ENCODE measurements around the gene MAN2A2.
"Not testable (repeated sequence)": the region's sequence is repeated elsewhere in the genome, so short reads cannot be mapped to it uniquely, and the experiment has no call there.

Gene MAN2A2

GRCh38 chr15:90871716-90872485 lies 31.2 kb upstream of the MAN2A2 start:
- DNase-seq, result no peak

GRCh38 chr15:90872486-90873184 lies 30.5 kb upstream of the MAN2A2 start:
- DNase-seq, result no peak

- DNase-seq, result no peak
Observed at GRCh38 chr15:90873488-90873997, 29.6 kb upstream of the MAN2A2 start.

GRCh38 chr15:90873998-90874605 lies 29.0 kb upstream of the MAN2A2 start:
- DNase-seq, result no peak

GRCh38 chr15:90874986-90875385 lies 28.1 kb upstream of the MAN2A2 start:
- DNase-seq, result not testable (repeated sequence)

GRCh38 chr15:90875549-90875981 lies 27.5 kb upstream of the MAN2A2 start:
- DNase-seq, result no peak

GRCh38 chr15:90876046-90876445 lies 27.1 kb upstream of the MAN2A2 start:
- no peak for DNase-seq

- DNase-seq, result no peak
Observed at GRCh38 chr15:90876512-90877170, 26.5 kb upstream of the MAN2A2 start.

- DNase-seq, result no peak
Observed at GRCh38 chr15:90877315-90877714, 25.8 kb upstream of the MAN2A2 start.

GRCh38 chr15:90877996-90878395 lies 25.1 kb upstream of the MAN2A2 start:
- no peak for DNase-seq

- no peak for DNase-seq
Observed at GRCh38 chr15:90878660-90879059, 24.4 kb upstream of the MAN2A2 start.

GRCh38 chr15:90879730-90880366 lies 23.3 kb upstream of the MAN2A2 start:
- DNase-seq, result no peak

GRCh38 chr15:90880381-90881145 lies 22.5 kb upstream of the MAN2A2 start:
- no peak for DNase-seq

GRCh38 chr15:90881181-90881977 lies 21.7 kb upstream of the MAN2A2 start:
- DNase-seq, result no peak

GRCh38 chr15:90881978-90882721 lies 21.0 kb upstream of the MAN2A2 start:
- no peak for DNase-seq

- no peak for DNase-seq
Observed at GRCh38 chr15:90882781-90883525, 20.1 kb upstream of the MAN2A2 start.

GRCh38 chr15:90883526-90883975 lies 19.6 kb upstream of the MAN2A2 start:
- DNase-seq, result no peak

- DNase-seq, result peak; percentile 55
Observed at GRCh38 chr15:90883976-90884718, 19.0 kb upstream of the MAN2A2 start, which contains the start of gene FES. Gene FES (plus strand): TSS chr15:90884504. CDS start chr15:90885046, 542 bp downstream.

Data from CD4-positive, alpha-beta T cell treated with Interleukin-15 for 1 hour (primary cell).